Vagina (tissue), 2 donors: ENCODE results near the gene ITPR1.

Experiments used
- POLR2A ChIP-seq, 2 donors: fragments of 450-650 bp; IDR thresholded peaks; one replicate each; pipeline ENCODE4 v1.6.1; 2017; ENCODE audit warnings: antibody characterized with exemption in 2 of 2, mild to moderate bottlenecking in 2 of 2, moderate library complexity in 2 of 2
- POLR2AphosphoS5 ChIP-seq, 2 donors: sonication (generic); formaldehyde crosslinking; IDR thresholded peaks; one replicate each; pipeline ENCODE4 v1.9.0; 2017; ENCODE audit warnings: antibody characterized with exemption in 2 of 2, mild to moderate bottlenecking in 2 of 2, low read depth in 1 of 2; ENCODE audit not compliant: insufficient read depth in 1 of 2
- TF ChIP-seq, protein P1 (sequence below), 3 experiments: fragments of 450-650 bp in 2 of 3; fragments of 200-600 bp in 1 of 3; sonication (generic) in 1 of 3; IDR thresholded peaks; one replicate each; pipeline ENCODE4 v1.5.1; 2017 to 2019; ENCODE audit warnings: antibody characterized with exemption in 3 of 3, mild to moderate bottlenecking in 2 of 3, moderate library complexity in 2 of 3

DNA sequence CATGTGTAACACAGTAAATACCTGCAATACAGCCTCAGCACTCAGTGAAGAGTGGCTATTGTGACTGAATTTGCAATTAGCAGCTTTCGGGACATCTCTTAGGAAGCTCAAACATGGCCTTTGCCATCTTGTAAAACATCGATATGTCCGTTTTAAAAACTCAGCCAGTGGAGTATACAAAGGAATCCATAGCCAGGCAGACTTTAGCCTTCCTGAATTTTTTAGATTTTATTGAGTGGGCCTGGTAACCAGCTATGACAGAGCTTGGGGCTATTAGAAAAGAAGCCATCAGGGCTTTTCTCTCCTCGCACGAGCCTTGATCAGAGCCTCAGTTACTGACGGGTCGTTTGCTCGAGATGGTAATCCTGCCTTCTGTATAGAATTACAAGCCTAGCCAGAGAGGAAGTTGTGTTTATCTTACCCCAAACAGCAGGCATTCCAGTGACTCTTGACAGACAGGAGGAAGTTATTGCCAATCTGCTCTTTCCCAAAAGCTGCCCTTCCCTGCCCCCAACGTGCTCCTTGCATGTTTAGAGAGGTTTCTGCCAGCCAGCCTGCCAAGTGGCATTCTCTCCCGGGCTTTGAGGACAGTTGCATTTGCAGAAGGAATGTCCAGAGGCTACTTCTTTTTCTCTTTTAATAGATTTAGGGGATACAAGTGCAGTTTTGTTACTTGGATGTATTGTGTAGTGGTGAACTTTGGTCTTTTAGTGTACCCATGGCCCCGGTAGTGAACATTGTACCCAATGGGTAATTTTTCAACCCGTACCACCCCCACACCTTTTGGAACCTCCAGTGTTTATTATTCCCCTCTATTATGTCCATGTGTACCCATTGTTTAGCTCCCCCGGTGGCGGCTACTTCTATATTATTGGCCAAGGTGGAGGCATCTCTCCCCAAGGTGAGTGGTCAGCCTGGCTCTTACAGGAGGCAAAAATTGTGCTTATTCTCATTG, 40.6 kb downstream of the ITPR1 start:
- TF ChIP-seq, protein P1, sequence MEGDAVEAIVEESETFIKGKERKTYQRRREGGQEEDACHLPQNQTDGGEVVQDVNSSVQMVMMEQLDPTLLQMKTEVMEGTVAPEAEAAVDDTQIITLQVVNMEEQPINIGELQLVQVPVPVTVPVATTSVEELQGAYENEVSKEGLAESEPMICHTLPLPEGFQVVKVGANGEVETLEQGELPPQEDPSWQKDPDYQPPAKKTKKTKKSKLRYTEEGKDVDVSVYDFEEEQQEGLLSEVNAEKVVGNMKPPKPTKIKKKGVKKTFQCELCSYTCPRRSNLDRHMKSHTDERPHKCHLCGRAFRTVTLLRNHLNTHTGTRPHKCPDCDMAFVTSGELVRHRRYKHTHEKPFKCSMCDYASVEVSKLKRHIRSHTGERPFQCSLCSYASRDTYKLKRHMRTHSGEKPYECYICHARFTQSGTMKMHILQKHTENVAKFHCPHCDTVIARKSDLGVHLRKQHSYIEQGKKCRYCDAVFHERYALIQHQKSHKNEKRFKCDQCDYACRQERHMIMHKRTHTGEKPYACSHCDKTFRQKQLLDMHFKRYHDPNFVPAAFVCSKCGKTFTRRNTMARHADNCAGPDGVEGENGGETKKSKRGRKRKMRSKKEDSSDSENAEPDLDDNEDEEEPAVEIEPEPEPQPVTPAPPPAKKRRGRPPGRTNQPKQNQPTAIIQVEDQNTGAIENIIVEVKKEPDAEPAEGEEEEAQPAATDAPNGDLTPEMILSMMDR (IDR thresholded peaks at IDR 0.05) = no peak
- TF ChIP-seq POLR2A (IDR thresholded peaks at IDR 0.05) (no peak), POLR2AphosphoS5 (IDR thresholded peaks at IDR 0.05; ENCODE audit: insufficient read depth in 1 of 2, low read depth in 1 of 2) (no peak)
